CD4-positive, alpha-beta T cell treated with Interleukin-21 for 1 hour (primary cell): ENCODE data around the gene JAML.
"Not testable (repeated sequence)": the region's sequence is repeated elsewhere in the genome, so short reads cannot be mapped to it uniquely, and the experiment has no call there.

ENCODE experiments used
- DNase-seq: peaks from one replicate; pipeline ENCODE4 v3.0.0-alpha.2; 2020

The JAML gene

GRCh38 chr11:118192817-118193216 lies 32.0 kb downstream of the JAML start:
- DNase-seq, result not testable (repeated sequence)

GRCh38 chr11:118190942-118191506 lies 33.8 kb downstream of the JAML start:
- DNase-seq, result not testable (repeated sequence)

- no peak for DNase-seq
Measured at GRCh38 chr11:118186346-118187107, 38.3 kb downstream of the JAML start.

- no peak for DNase-seq
Measured at GRCh38 chr11:118184784-118185579, 39.8 kb downstream of the JAML start.

GRCh38 chr11:118183691-118184090 lies 41.1 kb downstream of the JAML start:
- DNase-seq, result not testable (repeated sequence)

- peak; percentile 11 for DNase-seq
Measured at GRCh38 chr11:118180300-118180703, 44.5 kb downstream of the JAML start.

GRCh38 chr11:118176778-118177134 lies 48.1 kb downstream of the JAML start:
- no peak for DNase-seq

- no peak for DNase-seq
Measured at GRCh38 chr11:118175993-118176777, 48.6 kb downstream of the JAML start, which contains the start of gene SCN2B. Gene SCN2B, minus strand, starts transcription at chr11:118176639. Its CDS starts 208 bp downstream, at chr11:118176431.

GRCh38 chr11:118175031-118175992 lies 49.5 kb downstream of the JAML start:
- no peak for DNase-seq

- no peak for DNase-seq
Measured at GRCh38 chr11:118174006-118174567, 50.7 kb downstream of the JAML start.

- DNase-seq, result no peak
Measured at GRCh38 chr11:118172356-118172755, 52.5 kb downstream of the JAML start.

GRCh38 chr11:118171269-118172062 lies 53.3 kb downstream of the JAML start:
- peak; percentile 75 for DNase-seq

GRCh38 chr11:118170882-118171268 lies 53.9 kb downstream of the JAML start:
- DNase-seq, result no peak

GRCh38 chr11:118170231-118170630 lies 54.6 kb downstream of the JAML start:
- DNase-seq, result no peak

GRCh38 chr11:118169300-118170140 lies 55.3 kb downstream of the JAML start:
- DNase-seq, result no peak

GRCh38 chr11:118168751-118169150 lies 56.1 kb downstream of the JAML start:
- no peak for DNase-seq

GRCh38 chr11:118168316-118168715 lies 56.5 kb downstream of the JAML start:
- DNase-seq, result no peak

GRCh38 chr11:118167906-118168305 lies 56.9 kb downstream of the JAML start:
- DNase-seq, result no peak

- DNase-seq, result no peak
Measured at GRCh38 chr11:118167253-118167652, 57.6 kb downstream of the JAML start.

GRCh38 chr11:118166641-118167040 lies 58.2 kb downstream of the JAML start:
- no peak for DNase-seq
